H9 (cell line): ENCODE measurements around the gene STC2. TPM values are rescaled to one million over a fixed set of nuclear protein-coding genes. Genes with fewer than 3 reads are reported as not detected.

Experiments
- DNase-seq: peaks from one replicate; pipeline ENCODE4 v3.0.0-alpha.2; 2017
- H2AFZ ChIP-seq: one replicate; pipeline ENCODE4 v1.6.1; 2013; ENCODE audit warnings: mild to moderate bottlenecking, low read length, control low read depth, moderate library complexity
- H2AK5ac ChIP-seq: 2 replicates; pipeline ENCODE4 v1.6.1; 2013; ENCODE audit warnings: low read length, control low read depth, mixed read lengths; ENCODE audit not compliant: insufficient read length
- H2BK120ac ChIP-seq: one replicate; pipeline ENCODE4 v1.6.1; 2013; ENCODE audit warnings: low read depth, mild to moderate bottlenecking, low read length, control low read depth, inconsistent platforms; ENCODE audit not compliant: poor library complexity, severe bottlenecking
- H2BK12ac ChIP-seq: 2 replicates; pipeline ENCODE4 v1.6.1; 2013; ENCODE audit warnings: low read length, control low read depth, mixed read lengths, low read depth; ENCODE audit not compliant: insufficient read length
- H2BK15ac ChIP-seq: 2 replicates; pipeline ENCODE4 v1.6.1; 2013; ENCODE audit warnings: low read depth, low read length, control low read depth
- H2BK20ac ChIP-seq: one replicate; pipeline ENCODE4 v1.6.1; 2013; ENCODE audit warnings: low read depth, mild to moderate bottlenecking, low read length, control low read depth, inconsistent platforms; ENCODE audit not compliant: poor library complexity, severe bottlenecking
- H2BK5ac ChIP-seq: 2 replicates; pipeline ENCODE4 v1.6.1; 2013; ENCODE audit warnings: low read length, control low read depth, mixed read lengths; ENCODE audit not compliant: insufficient read length
- H3K14ac ChIP-seq: 2 replicates; pipeline ENCODE4 v1.6.1; 2013; ENCODE audit warnings: low read length, control low read depth; ENCODE audit not compliant: insufficient read depth
- H3K18ac ChIP-seq: 2 replicates; pipeline ENCODE4 v1.6.1; 2013; ENCODE audit warnings: low read depth, mild to moderate bottlenecking, mixed read lengths, low read length, control low read depth; ENCODE audit not compliant: insufficient read length
- H3K23ac ChIP-seq: 2 replicates; pipeline ENCODE4 v1.6.1; 2013; ENCODE audit warnings: low read length, control low read depth, mixed read lengths, low read depth; ENCODE audit not compliant: insufficient read length
- H3K23me2 ChIP-seq: 2 replicates; pipeline ENCODE4 v1.6.1; 2013; ENCODE audit warnings: low read depth, mild to moderate bottlenecking, mixed read lengths, low read length, control low read depth; ENCODE audit not compliant: insufficient read length, poor library complexity, severe bottlenecking
- H3K27ac ChIP-seq: 2 replicates; pipeline ENCODE4 v1.5.1; 2013; ENCODE audit warnings: low read length, control low read depth, mixed read lengths, low read depth; ENCODE audit not compliant: insufficient read length
- H3K27me3 ChIP-seq: 2 replicates; pipeline ENCODE4 v1.6.1; 2013; ENCODE audit warnings: low read length, control low read depth, inconsistent platforms; ENCODE audit not compliant: insufficient read depth
- H3K4ac ChIP-seq: 2 replicates; pipeline ENCODE4 v1.6.1; 2013; ENCODE audit warnings: low read depth, mild to moderate bottlenecking, control low read depth, inconsistent platforms, low read length, moderate library complexity
- H3K4me1 ChIP-seq: 2 replicates; pipeline ENCODE4 v1.6.1; 2013; ENCODE audit warnings: low read length, control low read depth, inconsistent platforms; ENCODE audit not compliant: insufficient read depth
- H3K4me2 ChIP-seq: 2 replicates; pipeline ENCODE4 v1.6.1; 2013; ENCODE audit warnings: low read length, control low read depth, mixed read lengths; ENCODE audit not compliant: insufficient read length, insufficient read depth
- H3K56ac ChIP-seq: 2 replicates; pipeline ENCODE4 v1.6.1; 2013; ENCODE audit warnings: low read depth, mild to moderate bottlenecking, mixed read lengths, low read length, control low read depth; ENCODE audit not compliant: insufficient read length
- H3K79me1 ChIP-seq: 2 replicates; pipeline ENCODE4 v1.6.1; 2013; ENCODE audit warnings: low read depth, mild to moderate bottlenecking, moderate library complexity, low read length, control low read depth, inconsistent platforms; ENCODE audit not compliant: insufficient read depth, poor library complexity, severe bottlenecking
- H3K79me2 ChIP-seq: 2 replicates; pipeline ENCODE4 v1.6.1; 2013; ENCODE audit warnings: low read length, control low read depth, inconsistent platforms; ENCODE audit not compliant: insufficient read depth
- H3K9ac ChIP-seq: 2 replicates; pipeline ENCODE4 v1.6.1; 2013; ENCODE audit warnings: low read length, control low read depth, mixed read lengths; ENCODE audit not compliant: insufficient read length; ENCODE audit errors: extremely low read depth
- H3K9me3 ChIP-seq: one replicate; pipeline ENCODE4 v1.6.1; 2013; ENCODE audit warnings: low read depth, low read length, inconsistent platforms; ENCODE audit not compliant: control insufficient read depth
- H3T11ph ChIP-seq: one replicate; pipeline ENCODE4 v1.6.1; 2013; ENCODE audit warnings: mild to moderate bottlenecking, low read length, control low read depth, inconsistent platforms
- H4K20me1 ChIP-seq: one replicate; pipeline ENCODE4 v1.6.1; 2013; ENCODE audit not compliant: control insufficient read depth, insufficient read length, insufficient read depth
- H4K5ac ChIP-seq: 2 replicates; pipeline ENCODE4 v1.6.1; 2013; ENCODE audit warnings: low read depth, mild to moderate bottlenecking, mixed read lengths, low read length, control low read depth; ENCODE audit not compliant: insufficient read length
- H4K8ac ChIP-seq: replicated peaks from 2 replicates; pipeline ENCODE4 v1.6.1; 2013; ENCODE audit warnings: low read length, control low read depth, mixed read lengths, low read depth; ENCODE audit not compliant: insufficient read length
- H4K91ac ChIP-seq: 2 replicates; pipeline ENCODE4 v1.6.1; 2013; ENCODE audit warnings: low read depth, mild to moderate bottlenecking, moderate library complexity, mixed read lengths, low read length, control low read depth; ENCODE audit not compliant: insufficient read length
- H3K27ac Mint-ChIP-seq, 3 experiments: 2 replicates in 2 of 3; 3 replicates in 1 of 3; pipeline ENCODE4 v1.8.0; 2020 to 2021; ENCODE audit warnings: mixed read lengths in 3 of 3, mild to moderate bottlenecking in 1 of 3, moderate library complexity in 1 of 3
- H3K27me3 Mint-ChIP-seq: 2 replicates; pipeline ENCODE4 v1.8.0; 2021; ENCODE audit warnings: low read depth, mild to moderate bottlenecking, moderate library complexity, mixed read lengths
- H3K36me3 Mint-ChIP-seq, 3 experiments: 2 replicates in 2 of 3; 3 replicates in 1 of 3; pipeline ENCODE4 v1.8.0; 2020 to 2021; ENCODE audit warnings: low read depth in 3 of 3, mixed read lengths in 3 of 3; ENCODE audit not compliant: insufficient read depth in 1 of 3
- H3K4me1 Mint-ChIP-seq, 2 experiments: 2 replicates each; pipeline ENCODE4 v1.8.0; 2020; ENCODE audit warnings: mixed read lengths in 2 of 2
- H3K4me3 Mint-ChIP-seq, 2 experiments: 2 replicates in 1 of 2; 3 replicates in 1 of 2; pipeline ENCODE4 v1.8.0; 2020 to 2021; ENCODE audit warnings: mild to moderate bottlenecking in 2 of 2, mixed read lengths in 2 of 2, moderate library complexity in 1 of 2
- H3K9me3 Mint-ChIP-seq, 2 experiments: 2 replicates in 1 of 2; 3 replicates in 1 of 2; pipeline ENCODE4 v1.8.0; 2020; ENCODE audit warnings: mild to moderate bottlenecking in 2 of 2, mixed read lengths in 2 of 2, moderate library complexity in 1 of 2
- WGBS: extraction: QIAGEN DNeasy Blood & Tissue Kit; methylation state at CpG from one replicate; pipeline ENCODE4 v1.1.7; 2013; ENCODE audit warnings: missing lambda C conversion rate, low lambda C conversion rate, mixed read lengths; ENCODE audit not compliant: insufficient read length; ENCODE audit errors: extremely low coverage; 5-methylcytosine and 5-hydroxymethylcytosine counted together
- total RNA-seq: library from RNA; stranded (reverse); gene quantifications from 2 replicates; pipeline ENCODE4 v1.2.1, GENCODE V29; 2021
- TF ChIP-seq, protein P1 (sequence below): fragments of 200-600 bp; sonication (generic); conservative IDR thresholded peaks from 3 replicates; pipeline ENCODE4 v1.8.0; 2021; ENCODE audit warnings: antibody characterized with exemption, mild to moderate bottlenecking

Gene STC2
- total RNA-seq, 1 experiment from 2014 or later = 77.7 TPM

DNA sequence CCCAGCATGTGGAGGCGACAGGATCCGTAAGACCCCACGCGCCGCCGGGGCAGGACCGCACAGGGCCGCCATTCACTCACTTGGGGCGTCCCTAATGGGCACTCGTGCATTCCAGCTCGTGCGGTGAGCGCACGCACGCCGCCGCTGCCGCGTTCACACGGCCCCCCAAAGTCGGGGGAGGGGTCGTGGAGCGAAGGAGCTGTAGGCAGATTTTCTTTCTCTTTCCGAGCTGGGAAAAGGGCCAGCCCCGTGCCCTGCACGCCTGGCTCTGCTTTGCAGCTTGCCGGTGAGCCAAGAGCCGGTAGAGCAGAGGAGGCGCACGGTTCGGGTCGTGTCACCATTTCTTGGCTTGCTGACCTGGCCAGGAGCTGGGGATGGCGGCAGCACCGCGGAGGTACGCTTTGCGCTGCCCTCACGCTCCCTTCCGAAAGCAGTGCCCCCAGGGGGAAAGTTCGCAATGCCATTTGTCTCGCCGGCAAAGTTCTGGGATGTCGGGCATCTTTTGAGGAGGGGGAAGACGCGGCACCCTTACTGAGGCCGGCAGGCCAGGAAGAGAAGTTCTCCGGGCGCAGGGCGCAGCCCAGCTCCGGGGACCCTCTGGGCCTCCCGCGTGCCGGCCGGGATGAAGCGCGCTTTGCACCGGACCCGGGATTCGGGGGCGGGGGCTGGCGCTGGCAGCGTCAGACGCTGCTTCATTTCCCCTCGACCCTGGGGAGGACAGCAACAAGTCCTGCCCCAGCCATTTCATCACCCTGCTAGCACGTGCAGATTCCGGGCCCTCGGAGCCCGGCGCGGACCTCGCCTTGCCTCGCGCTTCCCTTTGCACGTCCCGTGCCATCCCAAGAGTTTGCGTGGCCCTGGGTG is 898 bp downstream of the STC2 start:
- no peak overlapping the region for H3K27ac ChIP-seq
- H4K8ac ChIP-seq = no peak overlapping the region
- peak overlapping the region; percentile 75 for H3K18ac ChIP-seq
- H3K36me3 Mint-ChIP-seq = peaks cover 43 to 52% (median 49%) of the 10 kb centered on the region in 3 experiments
- H2BK12ac ChIP-seq = no peak overlapping the region
- H3K56ac ChIP-seq = no peak overlapping the region
- no peak overlapping the region for H4K5ac ChIP-seq
- H3K4me1 Mint-ChIP-seq = peaks cover 53 to 54% of the 10 kb centered on the region in 2 experiments
- no peak overlapping the region for H4K91ac ChIP-seq
- no peak overlapping the region for H2BK5ac ChIP-seq
- H2AK5ac ChIP-seq = no peak overlapping the region
- H2BK120ac ChIP-seq = no peak overlapping the region
- H3K4me2 ChIP-seq = peak overlapping the region; percentile 74
- peaks cover 8% of the 10 kb centered on the region; the same call in 1 of the 2 replicates for H3K79me2 ChIP-seq
- H3K27me3 ChIP-seq = no peaks in the 10 kb centered on the region; the same call in 1 of the 2 replicates
- H2BK15ac ChIP-seq = no peak overlapping the region
- H3K79me1 ChIP-seq = peaks cover 8% of the 10 kb centered on the region
- no peaks in the 10 kb centered on the region for H3K4me1 ChIP-seq
- H3K4ac ChIP-seq = no peak overlapping the region
- peaks cover 22% of the 10 kb centered on the region for H3K23me2 ChIP-seq
- peaks cover 23% of the 10 kb centered on the region for H3K27me3 Mint-ChIP-seq
- peak overlapping the region; percentile 86 for H3K14ac ChIP-seq
- peaks cover 0 to 4% of the 10 kb centered on the region in 2 experiments; a peak in 2 of 5 replicates for H3K9me3 Mint-ChIP-seq
- H3K9me3 ChIP-seq = no peaks in the 10 kb centered on the region
- DNase-seq = no peak
- H3K27ac Mint-ChIP-seq = peak overlapping the region in 1 of 3 experiments; percentile 95; a peak in 2 of 7 replicates
- WGBS = no CpG with 5 or more reads among the region's 76 CpGs
- H3K23ac ChIP-seq = no peak overlapping the region
- H2BK20ac ChIP-seq = no peak overlapping the region
- H3K4me3 Mint-ChIP-seq = peak overlapping the region; percentile 97 to 100
- H4K20me1 ChIP-seq = no peaks in the 10 kb centered on the region
- peak overlapping the region; percentile 71 for H3K9ac ChIP-seq
- no peak overlapping the region for H2AFZ ChIP-seq
- TF ChIP-seq, protein P1, sequence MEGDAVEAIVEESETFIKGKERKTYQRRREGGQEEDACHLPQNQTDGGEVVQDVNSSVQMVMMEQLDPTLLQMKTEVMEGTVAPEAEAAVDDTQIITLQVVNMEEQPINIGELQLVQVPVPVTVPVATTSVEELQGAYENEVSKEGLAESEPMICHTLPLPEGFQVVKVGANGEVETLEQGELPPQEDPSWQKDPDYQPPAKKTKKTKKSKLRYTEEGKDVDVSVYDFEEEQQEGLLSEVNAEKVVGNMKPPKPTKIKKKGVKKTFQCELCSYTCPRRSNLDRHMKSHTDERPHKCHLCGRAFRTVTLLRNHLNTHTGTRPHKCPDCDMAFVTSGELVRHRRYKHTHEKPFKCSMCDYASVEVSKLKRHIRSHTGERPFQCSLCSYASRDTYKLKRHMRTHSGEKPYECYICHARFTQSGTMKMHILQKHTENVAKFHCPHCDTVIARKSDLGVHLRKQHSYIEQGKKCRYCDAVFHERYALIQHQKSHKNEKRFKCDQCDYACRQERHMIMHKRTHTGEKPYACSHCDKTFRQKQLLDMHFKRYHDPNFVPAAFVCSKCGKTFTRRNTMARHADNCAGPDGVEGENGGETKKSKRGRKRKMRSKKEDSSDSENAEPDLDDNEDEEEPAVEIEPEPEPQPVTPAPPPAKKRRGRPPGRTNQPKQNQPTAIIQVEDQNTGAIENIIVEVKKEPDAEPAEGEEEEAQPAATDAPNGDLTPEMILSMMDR = no peak
- H3T11ph ChIP-seq = no peak overlapping the region
